NK-92 treated with Interleukin-12 subunit alpha and Interleukin-12 subunit beta, amount 100 ng/mL, for 24 hours (cell line): ENCODE measurements around the gene EFEMP2.
"Not testable (repeated sequence)": the region's sequence is repeated elsewhere in the genome, so short reads cannot be mapped to it uniquely, and the experiment has no call there.

Experiments
- DNase-seq: peaks from one replicate; lab custom pipeline; 2025; lab: John Stamatoyannopoulos, UW

The EFEMP2 gene

GRCh38 chr11:65854161-65854592, 18.4 kb downstream of the EFEMP2 start:
- no peak for DNase-seq

- DNase-seq = no peak
Measured at GRCh38 chr11:65853246-65853979, 19.2 kb downstream of the EFEMP2 start.

DNA sequence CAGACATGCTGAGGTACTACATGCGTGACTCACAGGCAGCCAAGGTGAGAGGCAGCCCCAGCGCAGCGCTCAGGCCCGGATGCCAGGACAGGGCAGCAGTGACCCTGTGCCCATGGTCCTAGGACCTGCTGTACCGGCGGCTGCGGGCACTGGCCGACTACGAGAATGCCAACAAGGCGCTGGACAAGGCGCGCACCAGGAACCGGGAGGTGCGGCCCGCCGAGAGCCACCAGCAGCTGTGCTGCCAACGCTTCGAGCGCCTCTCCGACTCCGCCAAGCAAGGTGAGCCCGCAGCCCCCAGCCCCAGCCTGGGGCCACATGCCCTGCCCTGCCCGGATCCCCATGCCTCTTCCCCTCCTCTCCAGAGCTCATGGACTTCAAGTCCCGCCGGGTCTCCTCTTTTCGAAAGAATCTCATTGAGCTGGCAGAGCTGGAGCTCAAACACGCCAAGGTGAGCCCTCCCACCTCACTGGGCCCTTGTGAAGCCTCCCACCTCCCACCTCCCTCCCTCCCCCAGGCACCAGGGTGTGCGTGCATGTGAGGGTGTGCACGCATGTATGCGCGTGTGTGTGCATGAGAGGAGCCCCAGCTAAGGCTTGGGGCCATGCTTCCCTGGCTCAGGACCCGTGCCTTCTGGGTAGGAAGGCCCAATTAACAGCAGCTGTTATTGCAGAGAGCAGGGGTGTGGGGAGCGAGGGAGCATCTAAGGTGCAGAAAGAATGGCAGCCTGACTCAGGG, 19.9 kb downstream of the EFEMP2 start:
- no peak for DNase-seq

DNA sequence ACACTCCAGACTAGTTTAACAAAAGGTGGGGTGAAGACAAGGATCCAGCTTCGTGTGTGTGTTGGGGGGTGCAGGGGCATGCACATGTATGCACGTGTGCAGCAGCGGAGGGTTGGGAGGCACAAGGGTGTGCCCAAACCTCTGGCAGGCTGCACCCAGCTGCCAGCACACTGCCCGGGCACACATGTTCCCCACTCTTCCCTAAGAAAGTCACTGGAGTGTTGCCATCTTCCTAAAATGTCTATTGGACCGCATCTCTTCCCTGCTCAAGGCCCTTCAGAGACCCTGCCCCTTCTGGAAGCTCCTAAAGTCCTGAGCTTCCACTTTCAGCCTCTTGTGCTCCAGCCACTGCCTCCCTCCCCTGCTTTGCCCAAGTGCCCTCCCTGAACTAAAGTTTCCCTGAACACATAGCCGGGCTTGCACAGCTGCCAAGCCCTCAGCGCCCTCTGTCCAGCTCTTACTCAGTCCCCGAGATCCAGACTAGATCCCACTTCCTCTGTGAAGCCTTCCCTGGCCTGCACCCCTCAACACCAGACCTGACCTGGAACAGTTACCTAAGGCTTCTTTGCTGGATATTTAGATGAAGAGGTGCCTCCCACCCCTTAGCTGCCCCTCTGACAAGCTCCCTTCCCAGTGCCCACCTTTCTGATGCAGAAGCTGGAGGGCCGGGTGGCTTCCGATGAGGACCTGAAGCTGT, 20.6 kb downstream of the EFEMP2 start:
- DNase-seq = no peak

GRCh38 chr11:65851083-65851579, 21.5 kb downstream of the EFEMP2 start:
- DNase-seq = no peak

DNA sequence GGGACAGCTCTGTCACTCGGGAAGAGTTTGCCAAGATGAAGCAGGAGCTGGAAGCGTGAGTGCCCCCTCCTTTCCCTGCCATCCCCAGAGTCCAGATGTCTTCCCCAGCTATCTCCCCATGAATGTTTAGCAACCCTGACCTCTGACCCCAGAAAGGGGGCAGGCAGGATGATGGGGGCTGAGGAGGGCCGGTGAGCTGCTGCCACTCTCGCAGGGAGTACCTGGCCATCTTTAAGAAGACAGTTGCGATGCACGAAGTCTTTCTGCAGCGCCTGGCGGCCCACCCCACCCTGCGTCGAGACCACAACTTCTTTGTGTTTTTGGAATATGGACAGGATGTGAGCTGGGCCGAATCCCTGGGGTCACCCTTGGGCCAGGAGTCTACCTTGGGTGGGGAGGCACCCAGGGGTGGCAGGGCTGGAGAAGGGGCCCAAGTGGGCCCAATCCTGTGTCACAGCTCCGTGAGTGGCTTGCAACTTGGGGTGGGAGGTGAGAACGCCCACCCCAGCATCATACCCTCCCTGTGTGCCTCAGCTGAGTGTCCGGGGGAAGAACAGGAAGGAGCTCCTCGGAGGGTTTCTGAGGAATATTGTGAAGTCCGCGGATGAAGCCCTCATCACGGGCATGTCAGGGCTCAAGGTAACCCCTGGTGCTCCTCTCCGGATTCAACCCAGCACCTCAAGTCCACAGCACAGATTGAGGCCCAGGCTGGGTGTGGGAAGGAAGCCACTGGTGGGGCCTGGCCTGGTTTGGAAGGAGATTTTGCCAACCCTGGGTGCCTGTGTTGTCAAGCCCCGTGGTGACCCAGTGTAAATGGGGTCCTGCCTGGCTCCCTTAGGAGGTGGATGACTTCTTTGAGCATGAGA, 22.1 kb downstream of the EFEMP2 start:
- DNase-seq = no peak

- no peak for DNase-seq
Measured at GRCh38 chr11:65849771-65850216, 22.8 kb downstream of the EFEMP2 start.

DNA sequence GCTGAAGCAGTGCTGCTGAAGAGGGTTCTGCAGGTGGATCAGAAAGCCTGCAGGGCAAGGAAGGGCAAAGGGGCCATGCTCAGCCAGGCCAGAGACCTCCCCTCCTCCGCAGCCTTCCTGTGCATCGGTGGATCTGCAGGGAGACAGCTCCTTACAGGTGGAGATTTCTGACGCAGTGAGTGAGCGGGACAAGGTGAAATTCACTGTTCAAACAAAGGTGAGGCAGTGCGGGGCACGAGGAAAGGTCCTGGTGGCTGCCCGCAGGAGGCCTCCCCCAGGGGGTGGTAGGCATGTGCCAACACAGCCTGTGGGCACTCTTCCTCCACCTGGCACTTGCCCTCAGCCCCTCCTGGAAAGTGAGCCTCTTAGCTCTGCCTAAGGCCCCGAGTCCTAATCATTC, 23.2 kb downstream of the EFEMP2 start:
- no peak for DNase-seq

GRCh38 chr11:65848693-65849092, 23.9 kb downstream of the EFEMP2 start:
- not testable (repeated sequence) for DNase-seq

DNA sequence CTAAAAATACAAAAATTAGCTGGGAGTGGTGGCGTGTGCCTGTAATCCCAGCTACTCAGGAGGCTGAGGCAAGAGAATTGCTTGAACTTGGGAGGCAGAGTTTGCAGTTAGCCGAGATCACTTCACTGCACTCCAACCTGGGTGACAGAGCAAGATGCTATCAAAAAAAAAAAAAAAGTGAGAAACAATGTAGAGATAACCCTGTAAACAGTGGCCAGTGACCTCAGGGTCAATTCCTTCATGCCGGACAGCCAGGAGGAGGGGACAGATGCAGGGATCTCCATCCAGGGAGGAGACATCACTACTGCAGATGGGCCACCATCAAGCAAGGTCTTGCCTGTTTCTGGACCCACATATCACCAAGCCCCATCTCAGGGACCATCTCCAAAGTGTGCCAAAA, 24.9 kb downstream of the EFEMP2 start:
- DNase-seq = no peak

DNA sequence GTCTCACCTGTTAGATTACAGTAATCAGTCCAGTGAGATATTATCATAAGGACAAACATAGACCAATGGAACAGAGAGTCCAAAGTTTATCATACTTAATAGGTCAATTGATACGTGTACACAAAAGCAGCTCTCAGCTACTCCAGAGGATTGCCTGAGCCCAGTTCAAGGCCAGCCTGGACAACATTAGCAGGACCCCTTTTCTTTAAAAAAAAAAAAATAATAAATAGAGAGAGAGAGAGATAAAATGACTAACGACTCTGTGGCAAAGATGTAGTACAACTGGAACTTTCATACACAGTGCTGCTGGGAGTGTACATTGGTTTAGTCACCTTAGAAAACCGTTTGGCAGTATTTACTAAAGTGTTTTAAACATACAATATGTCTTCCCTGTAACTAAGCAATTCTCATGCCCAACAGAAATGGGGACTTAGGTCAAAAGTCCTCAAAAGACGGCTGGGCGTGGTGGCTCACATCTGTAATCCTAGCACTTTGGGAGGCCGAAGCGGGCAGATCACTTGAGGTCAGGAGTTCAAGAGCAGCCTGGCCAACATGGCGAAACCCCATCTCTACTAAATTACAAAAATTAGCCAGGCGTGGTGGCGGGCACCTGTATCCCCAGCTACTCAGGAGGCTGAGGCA, 28.2 kb downstream of the EFEMP2 start:
- DNase-seq = no peak

DNA sequence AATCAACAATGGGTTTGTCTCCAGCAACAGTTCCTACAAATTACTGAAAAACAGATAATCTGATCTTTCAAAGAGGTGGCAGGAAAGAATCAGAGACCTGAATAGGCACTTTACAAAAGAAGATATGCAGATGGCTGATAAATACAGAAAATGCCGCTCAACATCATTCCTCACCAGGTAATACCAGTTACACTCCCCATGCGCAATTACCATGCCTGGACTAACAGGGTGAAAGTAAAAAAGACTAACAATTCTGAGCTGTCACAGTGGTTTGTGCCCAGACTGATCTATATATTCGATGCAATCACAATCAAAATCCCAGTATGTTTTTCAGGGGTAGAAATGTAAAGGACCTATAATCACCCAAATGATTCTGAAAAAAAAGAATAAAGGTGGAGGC, 28.8 kb downstream of the EFEMP2 start:
- no peak for DNase-seq

GRCh38 chr11:65842144-65842543, 30.5 kb downstream of the EFEMP2 start:
- DNase-seq = no peak

DNA sequence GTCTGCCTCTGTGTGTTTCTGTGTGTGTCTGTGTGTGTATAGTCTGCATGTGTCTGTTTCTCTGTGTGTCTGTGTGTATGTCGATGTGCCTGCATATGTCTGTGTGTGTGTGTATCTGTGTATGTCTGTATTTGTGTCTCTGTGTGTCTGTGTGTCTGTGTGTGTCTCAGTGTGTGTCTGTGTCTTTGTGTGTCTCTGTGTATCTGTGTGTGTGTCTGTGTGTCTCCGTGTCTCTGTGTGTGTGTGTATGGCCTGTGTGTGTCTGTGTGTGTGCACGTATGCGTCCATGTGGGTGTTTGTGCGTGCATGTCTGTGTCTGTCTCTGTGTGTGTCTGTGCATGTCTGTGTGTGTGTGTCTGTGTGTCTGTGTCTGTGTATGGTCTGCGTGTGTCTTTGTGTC, 38.4 kb downstream of the EFEMP2 start:
- no peak for DNase-seq

- DNase-seq = peak; percentile 80
Measured at GRCh38 chr11:65833297-65834030, 39.1 kb downstream of the EFEMP2 start, which contains the start of gene SNX32. SNX32 (plus strand) TSS chr11:65833963; CDS start chr11:65834066, 103 bp downstream.

- not testable (repeated sequence) for DNase-seq
Measured at GRCh38 chr11:65832231-65832630, 40.4 kb downstream of the EFEMP2 start.

GRCh38 chr11:65829459-65829858, 43.1 kb downstream of the EFEMP2 start:
- no peak for DNase-seq

- no peak for DNase-seq
Measured at GRCh38 chr11:65826984-65827735, 45.4 kb downstream of the EFEMP2 start.

DNA sequence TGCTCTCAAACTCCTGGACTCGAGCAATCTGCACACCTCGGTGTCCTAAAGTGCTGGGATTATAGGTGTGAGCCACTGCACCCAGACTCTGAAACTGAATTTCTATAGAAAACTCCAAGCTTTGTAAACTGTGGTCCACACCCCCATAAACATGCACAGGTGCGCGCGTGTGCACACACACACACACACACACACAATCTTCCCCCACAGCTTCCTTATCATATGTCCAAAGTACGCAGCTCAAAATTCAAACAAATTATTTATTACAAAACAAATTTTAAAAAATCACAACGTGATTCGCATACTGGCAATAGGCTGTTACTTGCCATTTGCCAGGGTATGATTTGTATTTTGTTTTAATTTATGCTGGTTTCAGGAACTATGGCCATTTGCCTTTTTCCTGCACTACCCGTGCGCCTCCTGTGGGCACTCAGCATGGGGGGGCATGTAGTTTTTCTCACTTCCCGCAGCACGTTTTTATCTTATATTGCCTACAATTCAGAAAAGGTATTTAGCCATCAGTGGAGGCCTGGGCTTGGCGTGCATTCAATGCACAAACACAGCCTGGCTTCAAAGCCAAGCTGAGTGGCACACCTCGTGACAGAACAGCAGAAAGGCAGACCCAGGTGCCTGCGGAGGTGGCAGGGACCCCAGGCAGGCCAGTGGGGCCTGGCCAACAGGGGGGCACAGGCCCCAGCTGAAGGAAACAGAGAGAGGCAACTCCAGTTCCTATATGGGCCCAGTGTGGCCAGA, 49.6 kb downstream of the EFEMP2 start:
- no peak for DNase-seq
